GM19452 (cell line): ENCODE measurements around the gene ZFHX3.
"Not testable (repeated sequence)": the region's sequence is repeated elsewhere in the genome, so short reads cannot be mapped to it uniquely, and the experiment has no call there.

ENCODE experiments used
- ATAC-seq: cut with Tn5 transposase; IDR thresholded peaks from one replicate; pipeline ENCODE4 v1.9.1; 2021; ENCODE audit not compliant: unreplicated experiment

Gene ZFHX3

GRCh38 chr16:73000020-73000906, 47.7 kb downstream of the ZFHX3 start:
- ATAC-seq: no peak

GRCh38 chr16:72999541-73000019, 48.3 kb downstream of the ZFHX3 start:
- ATAC-seq: no peak

GRCh38 chr16:72997141-72997542, 50.8 kb downstream of the ZFHX3 start:
- no peak for ATAC-seq

- no peak for ATAC-seq
Observed at GRCh38 chr16:72996291-72997062, 51.5 kb downstream of the ZFHX3 start.

- not testable (repeated sequence) for ATAC-seq
Observed at GRCh38 chr16:72995882-72996270, 52.1 kb downstream of the ZFHX3 start.

- ATAC-seq: no peak
Observed at GRCh38 chr16:72995151-72995881, 52.6 kb downstream of the ZFHX3 start.

GRCh38 chr16:72992142-72992601, 55.8 kb downstream of the ZFHX3 start:
- ATAC-seq: no peak

- no peak for ATAC-seq
Observed at GRCh38 chr16:72991644-72992043, 56.3 kb downstream of the ZFHX3 start.

- ATAC-seq: no peak
Observed at GRCh38 chr16:72991211-72991610, 56.7 kb downstream of the ZFHX3 start.

GRCh38 chr16:72990571-72990970, 57.4 kb downstream of the ZFHX3 start:
- no peak for ATAC-seq

GRCh38 chr16:72989579-72990551, 58.1 kb downstream of the ZFHX3 start:
- ATAC-seq: no peak

GRCh38 chr16:72989203-72989578, 58.7 kb downstream of the ZFHX3 start:
- not testable (repeated sequence) for ATAC-seq

GRCh38 chr16:72988569-72988968, 59.4 kb downstream of the ZFHX3 start:
- ATAC-seq: no peak

- no peak for ATAC-seq
Observed at GRCh38 chr16:72987480-72987901, 60.4 kb downstream of the ZFHX3 start.

GRCh38 chr16:72985995-72986394, 61.9 kb downstream of the ZFHX3 start:
- ATAC-seq: no peak

- no peak for ATAC-seq
Observed at GRCh38 chr16:72985148-72985941, 62.6 kb downstream of the ZFHX3 start.

- no peak for ATAC-seq
Observed at GRCh38 chr16:72983728-72984350, 64.1 kb downstream of the ZFHX3 start.

- no peak for ATAC-seq
Observed at GRCh38 chr16:72983241-72983640, 64.7 kb downstream of the ZFHX3 start.

GRCh38 chr16:72979974-72980373, 68.0 kb downstream of the ZFHX3 start:
- ATAC-seq: no peak
